ENCODE measurements around the gene MAP1S. TPM values are rescaled to one million over a fixed set of nuclear protein-coding genes. Genes with fewer than 3 reads are reported as not detected.

MAP1S gene, protein sequence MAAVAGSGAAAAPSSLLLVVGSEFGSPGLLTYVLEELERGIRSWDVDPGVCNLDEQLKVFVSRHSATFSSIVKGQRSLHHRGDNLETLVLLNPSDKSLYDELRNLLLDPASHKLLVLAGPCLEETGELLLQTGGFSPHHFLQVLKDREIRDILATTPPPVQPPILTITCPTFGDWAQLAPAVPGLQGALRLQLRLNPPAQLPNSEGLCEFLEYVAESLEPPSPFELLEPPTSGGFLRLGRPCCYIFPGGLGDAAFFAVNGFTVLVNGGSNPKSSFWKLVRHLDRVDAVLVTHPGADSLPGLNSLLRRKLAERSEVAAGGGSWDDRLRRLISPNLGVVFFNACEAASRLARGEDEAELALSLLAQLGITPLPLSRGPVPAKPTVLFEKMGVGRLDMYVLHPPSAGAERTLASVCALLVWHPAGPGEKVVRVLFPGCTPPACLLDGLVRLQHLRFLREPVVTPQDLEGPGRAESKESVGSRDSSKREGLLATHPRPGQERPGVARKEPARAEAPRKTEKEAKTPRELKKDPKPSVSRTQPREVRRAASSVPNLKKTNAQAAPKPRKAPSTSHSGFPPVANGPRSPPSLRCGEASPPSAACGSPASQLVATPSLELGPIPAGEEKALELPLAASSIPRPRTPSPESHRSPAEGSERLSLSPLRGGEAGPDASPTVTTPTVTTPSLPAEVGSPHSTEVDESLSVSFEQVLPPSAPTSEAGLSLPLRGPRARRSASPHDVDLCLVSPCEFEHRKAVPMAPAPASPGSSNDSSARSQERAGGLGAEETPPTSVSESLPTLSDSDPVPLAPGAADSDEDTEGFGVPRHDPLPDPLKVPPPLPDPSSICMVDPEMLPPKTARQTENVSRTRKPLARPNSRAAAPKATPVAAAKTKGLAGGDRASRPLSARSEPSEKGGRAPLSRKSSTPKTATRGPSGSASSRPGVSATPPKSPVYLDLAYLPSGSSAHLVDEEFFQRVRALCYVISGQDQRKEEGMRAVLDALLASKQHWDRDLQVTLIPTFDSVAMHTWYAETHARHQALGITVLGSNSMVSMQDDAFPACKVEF
- 15.4 and 19.3 TPM in 2 replicates for total RNA-seq

DNA sequence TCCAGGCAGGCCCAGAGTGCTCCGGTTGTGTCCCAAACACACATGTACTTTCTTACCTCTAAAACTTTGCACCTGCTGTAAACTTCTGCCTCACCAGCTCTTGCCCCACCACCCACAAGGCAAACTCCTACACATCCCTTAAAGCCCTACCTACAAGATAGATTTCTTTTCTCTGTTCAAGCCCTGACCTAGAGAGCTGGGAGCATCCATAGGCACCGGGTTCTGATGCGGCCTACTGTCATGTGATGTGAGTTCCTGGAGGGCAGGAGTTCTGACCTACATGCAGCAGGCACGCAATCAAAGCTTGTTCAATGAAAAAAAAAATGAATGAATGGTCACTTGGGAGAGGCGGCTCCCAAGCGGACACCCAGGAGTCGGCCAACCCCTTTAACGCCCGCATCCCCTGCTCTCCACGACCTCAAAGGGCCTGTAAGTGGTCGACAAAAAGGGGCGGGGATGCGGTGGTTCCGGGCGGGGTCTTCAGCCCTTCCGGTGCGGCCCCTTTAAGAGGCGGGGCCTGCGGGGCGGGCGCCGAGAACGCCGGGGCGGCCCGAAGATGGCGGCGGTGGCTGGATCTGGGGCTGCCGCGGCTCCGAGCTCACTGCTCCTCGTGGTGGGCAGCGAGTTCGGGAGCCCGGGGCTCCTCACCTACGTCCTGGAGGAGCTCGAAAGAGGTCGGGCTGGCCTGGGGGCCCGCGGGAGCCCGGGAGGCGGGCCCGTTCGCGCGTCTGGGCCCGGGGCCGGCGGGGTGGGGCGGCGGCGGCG, at the start of gene MAP1S:
Gene MAP1S (plus strand): TSS at position 534 of the 765 bp plus-strand sequence. CDS start 23 bp downstream, at position 557.

GRCh38 chr19:17687857-17688784, 31.2 kb upstream of the MAP1S start, which contains the start of gene UNC13A:
Gene UNC13A, minus strand, starts transcription at chr19:17688354. Its CDS starts 155 bp downstream, at chr19:17688199.

DNA sequence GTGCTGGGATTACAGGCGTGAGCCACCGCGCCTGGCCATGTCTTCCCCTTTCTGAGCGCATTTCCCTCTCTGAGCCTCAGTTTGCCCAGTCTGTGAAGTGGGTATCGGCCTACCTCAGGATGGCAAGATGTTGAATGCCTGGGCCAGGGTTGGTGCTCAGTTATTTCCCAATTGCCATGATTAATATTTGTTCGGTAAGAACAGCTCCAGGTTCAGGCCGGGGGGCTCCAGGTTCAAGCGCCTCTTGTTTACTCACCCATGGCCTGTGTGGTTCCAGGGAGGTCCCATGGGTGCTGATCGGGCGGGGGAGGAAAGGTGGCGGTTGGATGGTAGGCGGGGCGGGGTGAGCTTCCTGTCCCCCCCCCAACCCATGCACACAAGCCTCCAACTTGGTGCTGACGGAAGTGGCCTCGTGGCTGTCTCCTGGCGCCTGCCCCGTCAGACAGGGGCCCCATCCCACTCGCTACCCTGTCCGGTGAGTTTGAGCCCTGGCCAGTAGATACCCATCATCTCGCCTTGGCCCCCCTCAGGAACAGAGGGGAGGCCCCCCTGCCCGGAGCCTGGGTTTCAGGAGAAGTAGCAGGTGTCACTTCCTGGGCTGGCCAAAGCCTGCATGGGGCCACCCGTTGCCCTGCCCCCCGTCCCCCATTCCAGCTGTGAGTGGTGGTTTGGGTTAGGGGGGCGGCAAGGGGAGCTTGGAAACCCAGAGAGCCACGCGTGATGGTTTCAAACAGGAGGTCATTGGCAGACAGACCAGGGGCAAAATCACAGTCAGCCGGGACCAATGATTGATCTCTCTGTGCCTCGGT, 32.0 kb downstream of the MAP1S start, which contains the start of gene FCHO1:
Gene FCHO1 (plus strand): TSS at position 375 of the 809 bp plus-strand sequence. CDS start 3,688 bp downstream, outside the sequence.

Other genes with a start within 250 kb of the MAP1S start
- gene SLC27A1, start 249.0 kb upstream of the MAP1S start, total RNA-seq, result 71.6 and 87.1 TPM in 2 replicates
- gene PGLS, start 207.8 kb upstream of the MAP1S start, total RNA-seq, result 72.2 and 74.3 TPM in 2 replicates
- gene COLGALT1, start 163.8 kb upstream of the MAP1S start, total RNA-seq, result 91.4 and 113 TPM in 2 replicates
- 0.12 and 0.16 TPM in 2 replicates for gene UNC13A, start 31.1 kb upstream of the MAP1S start, total RNA-seq
- gene FCHO1, start 32.0 kb downstream of the MAP1S start, total RNA-seq, result 0.32 and 1.5 TPM in 2 replicates
- not detected in 2 replicates for gene B3GNT3, start 75.7 kb downstream of the MAP1S start, total RNA-seq
- gene INSL3, start 102.0 kb downstream of the MAP1S start, total RNA-seq, result not detected in 2 replicates
- gene JAK3, start 128.5 kb downstream of the MAP1S start, total RNA-seq, result 5.6 and 15.3 TPM in 2 replicates
- gene RPL18A, start 140.4 kb downstream of the MAP1S start, total RNA-seq, result 839 and 1,248 TPM in 2 replicates
- gene SLC5A5, start 152.5 kb downstream of the MAP1S start, total RNA-seq, result under 0.01 and 0.49 TPM in 2 replicates
- gene CCDC124, start 213.5 kb downstream of the MAP1S start, total RNA-seq, result 16.6 and 21.7 TPM in 2 replicates
- 0.24 TPM in 1 of 2 replicates, not detected in the other for gene KCNN1, start 247.6 kb downstream of the MAP1S start, total RNA-seq